BJ (cell line): ENCODE measurements around the gene PRR23E. TPM values are rescaled to one million over a fixed set of nuclear protein-coding genes. Genes with fewer than 3 reads are reported as not detected.

Experiments used
- CTCF ChIA-PET: fragments of 350-600 bp; formaldehyde crosslinking; extraction: SDS; loops from one replicate; lab custom pipeline; 2021; ENCODE audit warnings: antibody characterized with exemption, inconsistent platforms; lab: Yijun Ruan, JAX
- POLR2A ChIA-PET: fragments of 300-600 bp; sonication (Branson Sonifier 250); formaldehyde crosslinking; extraction: SDS; loops from one replicate; lab custom pipeline; 2021; ENCODE audit warnings: antibody characterized with exemption; lab: Charles Lee
- DNase-seq: peaks from one replicate; pipeline ENCODE4 v3.0.0-alpha.2; 2011; ENCODE audit warnings: low read depth
- H3K27me3 ChIP-seq: 2 replicates; pipeline ENCODE4 v1.6.0; 2011; ENCODE audit warnings: low read length; ENCODE audit not compliant: control insufficient read depth, insufficient read depth
- H3K36me3 ChIP-seq: 2 replicates; pipeline ENCODE4 v1.5.1; 2011; ENCODE audit warnings: low read length; ENCODE audit not compliant: control insufficient read depth, insufficient read depth
- H3K4me3 ChIP-seq: 2 replicates; pipeline ENCODE4 v1.5.1; 2011; ENCODE audit warnings: low read depth, mild to moderate bottlenecking, control low read depth, low read length
- CTCF ChIP-seq: IDR thresholded peaks from 2 replicates; pipeline ENCODE4 v1.5.1; 2011; ENCODE audit warnings: low read depth, mild to moderate bottlenecking, control low read depth, inconsistent platforms, low read length, moderate library complexity; ENCODE audit not compliant: insufficient read depth
- polyA plus RNA-seq: library from polyadenylated mRNA; depleted of rRNA; stranded (reverse); fragments of >200 nt; gene quantifications from 2 replicates; pipeline ENCODE4 v1.2.3, GENCODE V29; 2011

PRR23E gene
- polyA plus RNA-seq, 1 experiment = not detected

- POLR2A ChIA-PET = no interaction called here
- no peak for TF ChIP-seq CTCF
- Histone ChIP-seq H3K27me3 (peaks cover 5% of the 10 kb centered on the region), H3K36me3 (no peaks in the 10 kb centered on the region), H3K4me3 (no peak overlapping the region)
- no peak for DNase-seq
- CTCF ChIA-PET = no interaction called here
Observed at GRCh38 chr3:127197300-127198189, 4.6 kb downstream of the PRR23E start.

- ChIA-PET CTCF (no interaction called here), POLR2A (no interaction called here)
- DNase-seq = no peak
- no peak for TF ChIP-seq CTCF
- Histone ChIP-seq H3K4me3 (no peak overlapping the region), H3K27me3 (peaks cover 5% of the 10 kb centered on the region), H3K36me3 (no peaks in the 10 kb centered on the region)
Observed at GRCh38 chr3:127200086-127200691, 7.3 kb downstream of the PRR23E start.

- TF ChIP-seq CTCF = no peak
- DNase-seq = no peak
- Histone ChIP-seq H3K36me3 (no peaks in the 10 kb centered on the region), H3K27me3 (peaks cover 5% of the 10 kb centered on the region), H3K4me3 (no peak overlapping the region)
- ChIA-PET CTCF (no interaction called here), POLR2A (no interaction called here)
Observed at GRCh38 chr3:127203024-127203423, 10.1 kb downstream of the PRR23E start.

GRCh38 chr3:127204841-127205582, 12.1 kb downstream of the PRR23E start:
- CTCF ChIA-PET = no interaction called here
- H3K4me3 ChIP-seq = no peak overlapping the region
- H3K36me3 ChIP-seq = no peaks in the 10 kb centered on the region
- no peak for DNase-seq
- peaks cover 3% of the 10 kb centered on the region for H3K27me3 ChIP-seq
- TF ChIP-seq CTCF = no peak
- POLR2A ChIA-PET = no interaction called here

- no peak for DNase-seq
- no peaks in the 10 kb centered on the region for H3K36me3 ChIP-seq
- POLR2A ChIA-PET = no interaction called here
- H3K27me3 ChIP-seq = peaks cover 1% of the 10 kb centered on the region
- TF ChIP-seq CTCF = no peak
- CTCF ChIA-PET = interaction anchor here (0.6 kb wide), 1 partner anchor 16 kb away, joined by 5 read pairs; no protein-coding TSS in a partner anchor
- H3K4me3 ChIP-seq = no peak overlapping the region
Observed at GRCh38 chr3:127206154-127206553, 13.2 kb downstream of the PRR23E start.
